ENCODE data around the gene FGD3. TPM values are rescaled to one million over a fixed set of nuclear protein-coding genes. Genes with fewer than 3 reads are reported as not detected.

Gene FGD3
- total RNA-seq, 1 experiment from 2014 or later = not detected

DNA sequence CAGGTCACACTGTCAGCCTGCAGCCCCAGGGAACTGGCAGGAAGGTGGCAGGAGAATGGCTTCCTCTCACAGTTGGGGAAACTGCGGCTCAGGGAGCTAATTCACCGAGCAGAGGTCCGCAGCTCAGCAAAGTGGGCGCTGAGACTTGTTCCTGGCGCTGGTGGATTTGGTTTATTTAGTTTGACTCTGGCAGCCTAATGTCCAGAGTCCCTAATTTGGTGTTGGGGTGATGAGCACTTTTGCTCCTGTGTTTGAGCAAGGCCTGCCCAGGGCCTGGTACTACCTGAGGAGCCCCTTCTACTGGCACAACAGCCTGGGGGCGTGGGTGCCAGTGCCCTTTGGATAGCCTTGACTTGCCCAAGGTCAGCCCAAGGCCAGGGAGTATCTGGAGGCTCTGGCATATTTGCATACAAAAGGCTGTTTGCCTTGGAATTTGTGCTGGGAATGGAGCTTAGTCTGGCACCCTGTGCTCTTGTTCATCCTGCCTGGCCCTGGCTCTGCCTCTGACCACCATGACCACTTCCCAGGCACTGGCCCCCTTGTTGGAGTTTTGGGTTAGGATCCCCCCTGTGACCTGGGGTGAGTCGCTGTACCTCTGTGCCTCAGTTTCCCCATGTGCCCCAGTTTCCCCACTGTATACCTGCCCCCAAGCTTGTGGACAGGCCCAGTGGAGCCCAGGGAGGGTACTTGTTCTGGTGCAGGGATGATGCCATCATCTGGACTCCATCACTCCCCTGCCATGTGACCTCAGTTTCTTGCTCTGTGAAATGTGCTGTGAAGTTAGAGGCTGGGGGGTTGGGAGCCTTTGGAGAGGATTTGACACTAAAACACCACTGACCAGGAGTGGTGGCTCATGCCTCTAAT lies 112.6 kb downstream of the FGD3 start:
- in situ Hi-C loops (cut with HindIII; ENCODE audit: low sequenced_read_pairs) = no loop called here
- DNase-seq (ENCODE audit: low spot score) = no peak

DNA sequence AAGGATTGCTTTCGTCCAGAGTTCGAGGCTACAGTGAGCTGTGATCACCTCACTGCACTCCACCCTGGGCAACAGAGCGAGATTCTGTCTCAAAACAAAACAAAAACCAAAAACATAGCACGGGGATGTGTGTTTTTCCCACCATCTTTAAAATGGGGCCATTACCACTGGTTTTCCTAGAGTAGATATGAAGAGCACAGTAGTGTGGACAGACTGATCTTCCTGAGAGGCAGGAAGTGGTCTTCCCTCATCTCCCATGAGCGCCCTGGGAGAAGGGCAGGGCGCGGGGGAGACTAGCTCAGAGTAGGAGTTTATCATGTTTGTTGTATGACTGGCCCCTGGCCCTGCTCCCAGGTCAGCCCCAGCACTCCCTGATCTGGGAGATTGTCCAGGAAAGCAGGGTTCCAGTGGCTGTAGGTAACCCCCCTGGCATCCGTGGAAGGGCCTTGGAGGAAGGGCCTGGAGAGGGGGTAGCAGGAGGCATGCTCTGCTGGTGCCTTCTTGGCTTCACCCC lies 113.5 kb downstream of the FGD3 start:
- no peak for DNase-seq (ENCODE audit: low spot score)
- in situ Hi-C loops (cut with HindIII; ENCODE audit: low sequenced_read_pairs) = no loop called here

DNA sequence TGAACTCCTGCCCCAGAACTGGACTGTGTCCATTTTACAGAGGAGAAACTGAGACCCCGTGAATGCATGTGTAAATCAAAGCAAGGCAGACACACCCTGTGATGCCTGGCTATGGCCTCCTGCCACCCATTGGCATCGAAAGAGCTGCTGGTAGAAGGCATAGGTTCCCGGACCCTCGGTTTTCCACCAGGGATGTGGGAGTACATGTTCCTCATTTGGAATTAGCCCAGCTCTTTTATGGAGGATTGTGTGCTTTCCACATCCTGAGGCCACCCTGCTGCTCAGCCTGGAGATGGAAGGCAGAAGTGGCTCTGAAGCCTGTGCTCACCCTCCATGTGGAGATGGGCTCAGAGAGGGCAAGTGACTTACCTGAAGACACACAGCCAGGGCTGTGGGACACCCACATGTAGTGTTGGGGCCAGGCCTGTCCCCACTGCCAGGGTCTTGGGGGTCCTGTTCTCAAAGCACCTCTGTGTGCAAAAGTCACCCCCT lies 114.0 kb downstream of the FGD3 start:
- DNase-seq (ENCODE audit: low spot score) = no peak
- in situ Hi-C loops (cut with HindIII; ENCODE audit: low sequenced_read_pairs) = no loop called here

DNA sequence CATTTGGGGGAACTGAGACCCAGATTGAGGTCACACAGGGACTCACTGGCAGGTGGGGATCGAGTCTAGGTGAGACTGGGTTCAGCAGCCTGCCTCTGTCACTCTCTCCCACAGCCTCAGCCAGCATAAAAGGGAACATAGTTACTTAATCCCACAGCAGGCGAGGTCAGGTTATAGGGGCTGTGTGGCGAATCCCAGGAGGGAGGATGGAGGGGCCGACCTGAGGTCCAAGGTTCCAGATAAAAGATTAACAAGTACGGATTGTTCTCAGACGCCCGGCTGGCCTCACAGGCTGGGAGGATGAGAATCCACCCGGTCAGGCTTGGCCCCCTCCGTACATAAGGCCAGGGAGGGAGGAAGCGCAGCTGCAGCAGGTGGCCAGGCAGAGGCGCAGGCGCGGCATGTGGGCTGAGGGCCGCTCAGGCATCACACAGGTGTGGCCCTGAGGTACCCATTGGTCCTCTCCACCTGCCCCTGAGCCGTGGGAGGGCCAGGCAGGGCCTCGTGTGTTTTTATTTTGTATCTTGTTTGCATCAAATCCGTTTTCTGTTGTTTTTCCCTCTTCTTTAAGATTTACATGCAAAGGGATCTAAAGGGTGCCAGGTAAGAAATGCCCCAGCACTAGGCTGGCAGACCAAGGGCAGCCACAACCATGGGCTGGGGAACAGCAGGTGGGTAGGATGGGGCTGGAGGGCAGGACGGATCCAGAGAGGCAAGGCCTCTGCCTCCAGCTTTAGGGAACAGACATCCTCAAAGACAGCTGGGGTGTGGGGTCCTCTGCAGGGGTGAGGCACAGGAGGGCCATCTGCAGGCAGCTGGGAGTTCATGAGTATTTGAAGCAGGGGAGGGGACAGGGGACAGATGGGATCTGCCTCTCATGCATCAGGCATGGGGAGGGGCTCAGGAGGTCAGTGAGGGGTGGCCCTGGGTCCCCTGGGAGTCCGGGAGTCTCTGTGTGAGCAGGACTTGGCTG lies 114.8 kb downstream of the FGD3 start:
- in situ Hi-C loops (cut with HindIII; ENCODE audit: low sequenced_read_pairs) = no loop called here
- DNase-seq (ENCODE audit: low spot score) = no peak

DNA sequence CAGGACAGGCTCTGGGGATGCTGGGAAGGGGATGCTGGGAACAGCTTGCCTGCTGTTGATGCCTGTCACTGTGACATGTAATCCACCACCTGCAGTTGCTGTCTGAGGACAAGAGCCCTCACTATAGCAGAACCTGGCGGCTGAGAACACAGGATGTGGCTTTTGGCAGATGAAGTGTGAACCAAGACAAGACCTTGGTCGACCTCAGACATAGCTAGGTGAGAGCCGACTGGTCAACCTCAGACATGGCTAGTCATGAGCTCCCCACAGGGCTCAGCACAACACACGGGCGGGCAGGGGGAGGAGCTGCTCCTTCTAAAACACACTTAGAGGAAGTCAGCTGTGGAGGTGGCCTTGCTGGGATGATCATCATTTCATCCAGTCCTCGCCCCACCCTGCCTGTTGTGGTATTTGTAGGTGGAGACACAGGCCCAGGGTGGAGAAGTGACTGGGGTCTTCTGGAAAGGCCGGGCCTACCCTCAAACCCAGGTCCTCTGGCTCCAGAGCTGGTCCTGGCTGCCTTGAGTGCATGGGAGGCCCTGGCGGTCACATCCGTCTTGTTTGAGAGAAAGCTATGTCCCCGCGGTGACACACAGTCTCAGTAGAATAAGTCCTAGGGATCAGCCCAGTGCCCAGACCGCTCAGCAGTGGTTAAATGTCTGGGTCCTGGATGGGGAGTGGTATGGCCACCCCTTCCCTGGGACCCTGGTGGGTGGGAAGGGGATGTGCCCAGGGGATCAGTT lies 117.2 kb downstream of the FGD3 start:
- no peak for DNase-seq (ENCODE audit: low spot score)
- in situ Hi-C loops (cut with HindIII; ENCODE audit: low sequenced_read_pairs) = no loop called here

DNA sequence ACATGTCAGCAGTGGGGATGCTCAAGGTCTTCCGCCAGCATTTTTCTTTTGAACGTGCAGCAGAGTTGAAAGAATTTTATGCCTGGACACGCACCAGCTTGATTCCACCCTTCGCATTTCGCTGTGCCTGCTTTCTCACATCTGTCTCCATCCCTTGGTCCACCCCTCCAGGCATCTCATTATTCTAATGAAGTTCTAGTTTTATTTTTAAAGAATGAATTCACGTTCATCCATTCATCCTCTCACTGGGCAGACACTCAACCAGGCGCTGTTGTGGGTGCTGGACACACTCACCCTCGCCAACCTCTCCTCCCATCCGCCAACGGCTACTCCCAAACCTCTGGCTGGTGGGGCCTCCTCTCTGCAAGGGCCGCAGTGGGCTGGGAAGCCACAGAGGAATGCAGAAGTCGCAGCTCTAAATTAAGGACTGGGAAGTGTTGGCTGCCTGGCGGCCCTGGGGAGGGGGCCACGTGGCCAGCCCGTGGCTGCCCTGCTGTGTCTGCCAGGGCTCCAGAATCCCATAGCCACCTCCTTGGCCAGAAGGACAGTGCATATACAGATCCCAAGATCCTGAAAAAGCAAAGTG lies 117.9 kb downstream of the FGD3 start:
- in situ Hi-C loops (cut with HindIII; ENCODE audit: low sequenced_read_pairs) = no loop called here
- no peak for DNase-seq (ENCODE audit: low spot score)

DNA sequence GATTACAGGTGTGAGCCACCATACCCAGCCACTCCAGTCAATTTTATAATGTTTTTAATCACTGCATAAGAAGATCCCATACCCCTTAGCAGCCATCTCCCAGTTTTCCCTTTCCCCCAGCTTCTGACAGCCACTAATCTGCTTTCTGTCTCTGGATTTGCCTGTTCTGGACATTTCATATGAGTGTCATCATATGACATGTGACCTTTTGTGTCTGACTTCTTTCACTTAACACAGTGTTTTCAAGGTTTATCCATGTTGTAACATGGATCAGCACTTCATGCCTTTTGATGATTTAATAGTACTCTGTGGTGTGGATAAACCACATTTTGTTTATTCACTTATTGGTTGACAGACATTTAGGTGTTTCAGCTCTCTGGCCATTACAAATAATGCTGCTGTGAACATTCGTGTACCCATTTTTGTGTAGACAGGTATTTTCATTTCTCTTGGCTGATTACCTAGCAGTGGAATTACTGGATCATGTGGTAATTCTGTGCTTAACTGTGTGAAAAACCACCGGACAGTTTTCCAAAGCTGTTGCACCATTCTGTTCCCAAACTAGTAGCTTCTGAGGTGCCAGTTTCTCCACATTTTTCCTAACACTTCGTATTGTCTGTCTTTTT lies 119.8 kb downstream of the FGD3 start:
- DNase-seq (ENCODE audit: low spot score) = no peak
- in situ Hi-C loops (cut with HindIII; ENCODE audit: low sequenced_read_pairs) = no loop called here

DNA sequence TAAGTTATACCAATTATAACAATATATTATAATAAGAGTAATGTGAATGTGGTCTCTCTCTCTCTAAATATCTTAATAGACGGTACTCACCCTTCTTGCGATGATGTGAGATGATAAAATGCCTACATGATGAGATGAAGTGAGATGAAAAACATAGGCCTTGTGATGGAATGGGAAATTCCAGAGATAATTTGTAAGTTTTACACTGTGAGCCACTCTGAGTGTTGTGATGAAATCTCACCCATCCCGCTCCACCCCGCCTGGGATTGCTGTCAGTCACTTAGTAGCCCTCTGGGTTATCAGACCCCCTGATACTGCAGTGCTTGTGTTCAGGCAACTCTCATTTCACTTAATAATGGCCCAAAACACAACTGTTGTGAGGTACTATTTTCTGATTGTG lies 121.6 kb downstream of the FGD3 start:
- in situ Hi-C loops (cut with HindIII; ENCODE audit: low sequenced_read_pairs) = no loop called here
- no peak for DNase-seq (ENCODE audit: low spot score)

DNA sequence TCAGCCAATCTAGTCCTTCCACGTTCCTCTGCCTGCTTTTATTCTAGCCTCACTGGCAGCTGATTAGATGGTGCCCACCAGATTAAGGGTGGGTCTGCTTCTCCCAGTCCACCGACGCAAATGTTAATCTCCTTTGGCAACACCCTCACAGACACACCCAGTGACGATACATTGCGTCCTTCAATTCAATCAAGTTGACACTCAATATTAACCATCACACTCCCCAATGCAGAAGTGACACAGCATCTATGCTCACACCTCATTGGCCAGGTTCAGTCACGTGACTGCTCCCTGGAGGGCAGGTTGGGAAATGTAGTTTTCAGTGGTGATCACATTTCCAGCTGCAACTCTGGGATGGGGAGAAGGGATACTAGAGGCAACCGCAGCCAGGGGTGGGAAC lies 124.1 kb downstream of the FGD3 start:
- no peak for DNase-seq (ENCODE audit: low spot score)
- in situ Hi-C loops (cut with HindIII; ENCODE audit: low sequenced_read_pairs) = no loop called here

DNA sequence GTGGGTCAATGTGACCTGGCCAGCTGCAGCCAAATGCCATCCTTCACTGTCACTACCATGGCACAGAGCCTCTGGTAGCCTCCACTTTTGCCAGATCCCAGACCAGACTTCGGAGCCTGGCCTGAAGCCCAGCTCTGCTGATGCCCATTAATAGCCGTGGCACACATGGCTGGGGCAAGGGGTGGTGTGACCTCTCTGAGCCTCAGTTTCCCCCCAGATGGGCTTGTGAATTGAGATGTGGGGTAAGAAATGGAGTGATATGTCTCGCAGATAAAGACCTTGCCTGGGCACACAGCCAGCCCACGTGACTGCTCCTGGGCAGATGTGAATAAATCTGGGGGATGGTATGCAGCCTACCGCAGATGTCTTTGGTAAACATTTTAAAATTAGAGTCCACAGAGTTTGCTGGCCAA lies 125.1 kb downstream of the FGD3 start:
- in situ Hi-C loops (cut with HindIII; ENCODE audit: low sequenced_read_pairs) = no loop called here
- no peak for DNase-seq (ENCODE audit: low spot score)

DNA sequence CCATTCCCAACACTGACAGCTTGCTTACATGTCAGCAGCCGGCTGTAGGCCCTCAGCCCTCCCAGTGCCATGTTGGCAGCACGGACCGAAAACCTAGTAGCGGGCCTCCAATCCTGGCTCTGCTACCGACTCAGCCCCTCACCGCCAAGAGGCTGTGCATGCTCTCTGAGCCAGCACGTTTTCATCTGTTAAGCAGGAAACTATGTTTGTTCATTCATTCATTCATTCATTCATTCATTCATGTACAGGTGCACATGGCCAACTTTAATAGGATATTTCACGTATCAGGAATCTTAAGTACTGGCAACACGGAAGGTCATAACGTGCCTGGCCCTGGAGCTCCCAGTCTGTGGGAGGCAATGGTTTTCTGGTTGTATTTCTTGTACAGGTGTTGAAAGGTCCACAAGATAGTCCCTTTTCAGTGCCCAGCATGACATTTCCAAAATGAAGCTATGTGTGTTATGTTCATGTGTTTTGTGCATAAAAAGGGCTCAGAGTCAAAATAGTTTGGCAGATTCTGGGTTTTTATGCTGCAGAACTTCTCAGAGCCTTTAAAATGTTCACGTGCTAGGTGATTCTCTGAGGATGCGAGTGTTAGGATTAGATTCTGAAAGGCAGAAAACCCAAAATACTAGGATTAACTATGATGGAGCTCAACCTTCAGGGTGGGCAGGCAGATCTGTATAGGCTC lies 128.9 kb downstream of the FGD3 start:
- DNase-seq (ENCODE audit: low spot score) = no peak
- in situ Hi-C loops (cut with HindIII; ENCODE audit: low sequenced_read_pairs) = no loop called here

DNA sequence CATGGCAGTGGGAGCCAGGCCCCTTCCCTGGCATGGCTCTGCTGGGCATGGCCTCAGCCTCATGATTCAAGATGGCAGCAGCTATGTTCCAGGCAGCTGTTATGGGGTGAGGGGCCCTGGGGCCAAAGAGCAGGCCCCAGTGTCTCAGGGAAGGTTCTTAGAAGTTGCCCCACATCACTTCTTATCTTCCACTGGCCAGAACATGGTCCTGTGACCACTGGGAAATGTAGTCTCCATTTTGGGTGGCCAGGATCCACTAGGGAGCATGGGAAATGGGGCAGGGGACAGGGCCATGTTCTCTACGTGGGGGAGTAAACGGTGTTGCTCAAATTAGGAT lies 129.4 kb downstream of the FGD3 start:
- DNase-seq (ENCODE audit: low spot score) = no peak
- in situ Hi-C loops (cut with HindIII; ENCODE audit: low sequenced_read_pairs) = no loop called here

DNA sequence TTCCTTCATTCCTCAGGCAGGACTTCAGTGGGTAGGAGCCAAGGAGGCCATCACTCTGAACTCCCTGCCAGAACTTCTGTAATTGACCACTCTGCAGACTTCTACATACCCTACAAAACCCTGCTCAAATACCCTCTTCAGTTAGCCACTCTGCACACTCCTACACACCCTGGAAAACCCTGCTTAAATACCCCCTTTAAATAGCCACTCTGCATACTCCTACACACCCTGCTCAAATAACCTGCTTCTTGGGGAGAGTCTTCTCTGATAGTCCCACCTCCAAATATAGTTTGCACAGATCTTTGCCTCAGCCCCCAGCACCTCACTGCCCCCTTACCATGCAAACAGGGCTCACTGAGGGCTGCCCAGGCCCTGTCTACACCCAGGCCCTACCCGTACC lies 130.0 kb downstream of the FGD3 start:
- DNase-seq (ENCODE audit: low spot score) = no peak
- in situ Hi-C loops (cut with HindIII; ENCODE audit: low sequenced_read_pairs) = no loop called here

DNA sequence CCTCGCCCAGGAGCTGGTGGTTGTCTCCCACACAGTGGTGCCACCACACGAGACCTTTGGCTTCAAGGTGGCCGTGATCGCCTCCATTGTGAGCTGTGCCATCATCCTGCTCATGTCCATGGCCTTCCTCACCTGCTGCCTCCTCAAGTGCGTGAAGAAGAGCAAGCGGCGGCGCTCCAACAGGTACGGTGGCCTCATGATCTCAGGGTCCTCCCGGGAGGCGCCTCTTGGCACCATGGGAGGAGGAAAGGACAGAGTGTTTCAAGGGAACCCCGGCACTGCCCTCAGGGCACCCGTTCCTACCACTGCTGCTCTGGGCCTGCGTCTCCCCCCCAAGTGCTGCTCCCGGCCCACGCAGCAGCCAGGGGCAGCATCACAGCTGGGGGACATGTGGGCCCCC lies 130.5 kb downstream of the FGD3 start:
- in situ Hi-C loops (cut with HindIII; ENCODE audit: low sequenced_read_pairs) = no loop called here

DNA sequence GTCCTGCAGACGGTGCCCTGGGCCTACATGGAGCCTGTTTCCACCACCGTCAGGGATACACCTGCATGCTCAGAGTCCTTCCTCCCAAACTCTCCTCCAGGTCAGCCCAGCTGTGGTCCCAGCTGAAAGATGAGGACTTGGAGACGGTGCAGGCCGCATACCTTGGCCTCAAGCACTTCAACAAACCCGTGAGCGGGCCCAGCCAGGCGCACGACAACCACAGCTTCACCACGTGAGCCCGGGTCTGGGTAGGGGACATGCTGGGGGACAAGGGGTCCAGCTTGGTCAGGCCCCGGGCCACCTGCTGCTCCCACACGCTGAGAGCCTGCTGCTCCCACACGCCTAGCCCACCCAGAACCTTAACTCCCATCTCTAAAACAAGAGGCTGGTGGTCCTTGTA lies 132.0 kb downstream of the FGD3 start:
- DNase-seq (ENCODE audit: low spot score) = no peak
- in situ Hi-C loops (cut with HindIII; ENCODE audit: low sequenced_read_pairs) = no loop called here

More for the DNA sequence above, 130.5 kb downstream of the FGD3 start:
- DNase-seq (ENCODE audit: low spot score) = no peak

DNA sequence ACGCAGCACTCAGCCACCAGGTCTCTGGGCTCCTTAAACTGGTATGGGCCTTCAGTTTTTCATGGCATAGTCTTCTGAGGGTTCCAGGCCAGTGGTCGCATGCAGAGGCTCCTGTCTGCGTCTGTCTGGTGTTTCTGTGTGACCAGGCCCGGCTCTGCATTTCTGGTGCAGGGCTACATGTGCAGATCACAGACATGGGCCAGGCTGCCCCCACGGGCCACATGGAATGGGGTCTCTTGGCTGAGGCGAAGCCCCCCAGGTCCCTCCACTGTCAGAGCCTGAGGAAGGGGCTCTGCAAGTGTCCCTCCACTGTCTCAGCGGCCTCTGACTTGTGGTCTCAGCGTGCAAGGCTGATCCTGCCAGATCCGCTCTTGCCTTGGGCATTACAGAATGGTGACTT lies 133.1 kb downstream of the FGD3 start:
- in situ Hi-C loops (cut with HindIII; ENCODE audit: low sequenced_read_pairs) = no loop called here
- no peak for DNase-seq (ENCODE audit: low spot score)

DNA sequence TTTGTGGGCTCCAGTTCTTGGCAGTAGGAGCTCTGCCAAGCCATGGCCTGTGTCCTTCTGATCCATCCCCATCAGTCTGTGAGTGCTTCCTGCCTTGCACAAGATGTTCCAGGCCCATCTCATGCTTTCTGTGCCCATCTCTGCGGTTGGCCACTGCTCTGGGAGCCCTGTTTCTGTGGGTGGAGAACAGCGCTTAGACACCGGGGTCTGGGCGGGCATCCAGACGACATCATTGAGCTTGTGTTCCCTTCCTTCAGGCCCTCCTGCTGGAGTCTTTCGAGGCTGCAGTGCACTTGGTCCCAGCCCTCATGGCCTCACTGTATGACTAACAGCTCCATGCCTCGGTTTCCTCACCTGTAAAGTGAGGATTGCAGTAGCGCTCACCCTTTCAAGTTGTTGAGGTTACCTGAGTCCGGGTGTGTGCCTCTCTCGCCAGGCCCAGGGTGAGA lies 133.8 kb downstream of the FGD3 start:
- DNase-seq (ENCODE audit: low spot score) = no peak
- in situ Hi-C loops (cut with HindIII; ENCODE audit: low sequenced_read_pairs) = no loop called here

DNA sequence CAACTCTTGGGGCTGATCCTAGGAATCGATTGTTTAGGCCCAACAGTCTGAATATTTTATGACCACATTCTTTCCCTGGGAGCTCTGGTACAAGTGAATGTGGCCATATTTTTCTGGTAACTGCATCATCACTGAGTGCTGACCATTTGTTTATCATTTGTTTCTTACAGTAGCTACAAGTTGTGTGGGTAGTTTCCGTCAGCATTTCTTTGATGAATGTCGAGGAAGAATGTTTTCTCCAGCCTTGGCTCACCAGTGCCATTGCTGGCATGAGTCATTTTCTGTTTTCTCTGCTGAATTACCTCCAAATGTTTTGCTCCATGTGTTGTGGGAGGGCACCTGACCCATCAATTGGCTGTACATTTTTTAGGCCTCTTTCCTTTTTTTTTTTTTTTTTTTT lies 134.6 kb downstream of the FGD3 start:
- DNase-seq (ENCODE audit: low spot score) = no peak
- in situ Hi-C loops (cut with HindIII; ENCODE audit: low sequenced_read_pairs) = no loop called here
